ENCODE results near the gene NDUFV1.
"Not testable (repeated sequence)": the region's sequence is repeated elsewhere in the genome, so short reads cannot be mapped to it uniquely, and the experiment has no call there.

NDUFV1 gene

GRCh38 chr11:67635231-67635521, 28.4 kb downstream of the NDUFV1 start:
- Histone ChIP-seq H3K9ac (ENCODE audit: low read length) (no peak overlapping the region), H3K79me2 (ENCODE audit: low read length) (no peaks in the 10 kb centered on the region), H3K9me2 (replicated peaks; ENCODE audit: insufficient read depth, low read length) (no peaks in the 10 kb centered on the region), H3K27ac (ENCODE audit: low read length) (no peak overlapping the region), H4K20me1 (ENCODE audit: insufficient read depth, low read length) (no peaks in the 10 kb centered on the region), H3K27me3 (replicated peaks; ENCODE audit: insufficient read depth, low read length) (peaks cover under 1% of the 10 kb centered on the region; the same call in 1 of the 2 replicates), H3K4me2 (ENCODE audit: low read depth, low read length) (no peak overlapping the region), H3K36me3 (replicated peaks; ENCODE audit: insufficient read depth, low read length) (no peaks in the 10 kb centered on the region), H2AFZ (ENCODE audit: low read length) (no peak overlapping the region), H3K4me1 (ENCODE audit: low read length) (peaks cover 20% of the 10 kb centered on the region), H3F3A (ENCODE audit: insufficient read depth, low read length) (peaks cover 9% of the 10 kb centered on the region; the same call in 1 of the 2 replicates), H3K4me3 (ENCODE audit: low read length) (no peak overlapping the region), H3K9me3 (replicated peaks; ENCODE audit: insufficient read depth, low read length) (no peaks in the 10 kb centered on the region)
- TF ChIP-seq EZH2phosphoT487 (IDR thresholded peaks at IDR 0.05; ENCODE audit: low read length) (no peak), CTCF (IDR thresholded peaks at IDR 0.05; ENCODE audit: low read length) (no peak), EZH2 (optimal IDR thresholded peaks at IDR 0.05; ENCODE audit: low read depth, low read length) (no peak)
- no peak for DNase-seq

GRCh38 chr11:67636962-67637361, 30.2 kb downstream of the NDUFV1 start:
- no peaks in the 10 kb centered on the region for H3K9me2 ChIP-seq (replicated peaks; ENCODE audit: insufficient read depth, low read length)
- no peaks in the 10 kb centered on the region for H3K36me3 ChIP-seq (replicated peaks; ENCODE audit: insufficient read depth, low read length)
- peak overlapping the region; percentile 33; the same call in 1 of the 2 replicates for H2AFZ ChIP-seq (ENCODE audit: low read length)
- H3K9ac ChIP-seq (ENCODE audit: low read length), result no peak overlapping the region
- no peaks in the 10 kb centered on the region for H3K79me2 ChIP-seq (ENCODE audit: low read length)
- no peaks in the 10 kb centered on the region for H4K20me1 ChIP-seq (ENCODE audit: insufficient read depth, low read length)
- peaks cover 15% of the 10 kb centered on the region for H3K4me1 ChIP-seq (ENCODE audit: low read length)
- H3K9me3 ChIP-seq (replicated peaks; ENCODE audit: insufficient read depth, low read length), result no peaks in the 10 kb centered on the region
- no peaks in the 10 kb centered on the region; the same call in 1 of the 2 replicates for H3F3A ChIP-seq (ENCODE audit: insufficient read depth, low read length)
- peak overlapping the region; percentile 41 for H3K4me2 ChIP-seq (ENCODE audit: low read depth, low read length)
- no peak overlapping the region; the same call in 1 of the 2 replicates for H3K27ac ChIP-seq (ENCODE audit: low read length)
- TF ChIP-seq EZH2phosphoT487 (IDR thresholded peaks at IDR 0.05; ENCODE audit: low read length) (no peak), EZH2 (optimal IDR thresholded peaks at IDR 0.05; ENCODE audit: low read depth, low read length) (no peak), CTCF (IDR thresholded peaks at IDR 0.05; ENCODE audit: low read length) (no peak)
- H3K4me3 ChIP-seq (ENCODE audit: low read length), result no peak overlapping the region
- peak; percentile 45 for DNase-seq
- H3K27me3 ChIP-seq (replicated peaks; ENCODE audit: insufficient read depth, low read length), result peaks cover 12% of the 10 kb centered on the region

GRCh38 chr11:67637441-67637840, 30.7 kb downstream of the NDUFV1 start:
- peaks cover 12% of the 10 kb centered on the region for H3K27me3 ChIP-seq (replicated peaks; ENCODE audit: insufficient read depth, low read length)
- not testable (repeated sequence) for H3K36me3 ChIP-seq (replicated peaks; ENCODE audit: insufficient read depth, low read length); H3K9me3 ChIP-seq (replicated peaks; ENCODE audit: insufficient read depth, low read length); H2AFZ ChIP-seq (ENCODE audit: low read length); H4K20me1 ChIP-seq (ENCODE audit: insufficient read depth, low read length); DNase-seq; H3K9me2 ChIP-seq (replicated peaks; ENCODE audit: insufficient read depth, low read length); H3K9ac ChIP-seq (ENCODE audit: low read length); H3F3A ChIP-seq (ENCODE audit: insufficient read depth, low read length); H3K4me3 ChIP-seq (ENCODE audit: low read length); H3K79me2 ChIP-seq (ENCODE audit: low read length); H3K27ac ChIP-seq (ENCODE audit: low read length)
- peak overlapping the region; percentile 41; the same call in 1 of the 2 replicates for H3K4me2 ChIP-seq (ENCODE audit: low read depth, low read length)
- peaks cover 15% of the 10 kb centered on the region for H3K4me1 ChIP-seq (ENCODE audit: low read length)

GRCh38 chr11:67638535-67639437, 32.0 kb downstream of the NDUFV1 start:
- Histone ChIP-seq H3F3A (ENCODE audit: insufficient read depth, low read length) (no peaks in the 10 kb centered on the region; the same call in 1 of the 2 replicates), H3K4me1 (ENCODE audit: low read length) (peaks cover 15% of the 10 kb centered on the region), H3K79me2 (ENCODE audit: low read length) (no peaks in the 10 kb centered on the region), H3K4me3 (ENCODE audit: low read length) (no peak overlapping the region), H3K27me3 (replicated peaks; ENCODE audit: insufficient read depth, low read length) (peaks cover 12% of the 10 kb centered on the region), H3K27ac (ENCODE audit: low read length) (no peak overlapping the region), H4K20me1 (ENCODE audit: insufficient read depth, low read length) (no peaks in the 10 kb centered on the region), H3K9me2 (replicated peaks; ENCODE audit: insufficient read depth, low read length) (no peaks in the 10 kb centered on the region), H2AFZ (ENCODE audit: low read length) (no peak overlapping the region), H3K9me3 (replicated peaks; ENCODE audit: insufficient read depth, low read length) (no peaks in the 10 kb centered on the region), H3K9ac (ENCODE audit: low read length) (no peak overlapping the region), H3K4me2 (ENCODE audit: low read depth, low read length) (no peak overlapping the region), H3K36me3 (replicated peaks; ENCODE audit: insufficient read depth, low read length) (no peaks in the 10 kb centered on the region)
- no peak for TF ChIP-seq EZH2 (optimal IDR thresholded peaks at IDR 0.05; ENCODE audit: low read depth, low read length)
- TF ChIP-seq CTCF (IDR thresholded peaks at IDR 0.05; ENCODE audit: low read length), result no peak
- TF ChIP-seq EZH2phosphoT487 (IDR thresholded peaks at IDR 0.05; ENCODE audit: low read length), result no peak
- no peak for DNase-seq

Data from MM.1S (cell line).